Measurements from ENCODE around the gene BTBD9.

DNA sequence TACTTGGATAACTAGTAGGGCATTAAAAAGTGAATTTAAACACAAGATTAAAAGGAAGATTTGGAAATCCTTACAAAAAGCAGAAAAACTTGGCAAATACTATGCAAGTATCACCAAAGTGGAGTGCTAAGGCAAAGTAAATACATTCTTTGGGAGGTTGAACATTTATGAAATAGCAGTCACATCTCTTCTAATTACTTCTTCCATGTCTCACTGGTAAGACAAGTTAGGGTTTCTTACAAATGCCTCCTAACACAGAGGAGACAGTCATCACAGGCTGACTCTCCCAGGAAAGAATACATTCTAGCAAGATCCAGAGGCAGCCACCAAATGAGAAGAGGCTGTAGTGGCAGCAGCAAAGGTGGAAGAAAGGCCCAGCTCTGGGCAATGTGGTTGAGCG lies 298.2 kb downstream of the BTBD9 start:
- TF ChIP-seq CTCF (IDR thresholded peaks at IDR 0.05; ENCODE audit: poor library complexity) (no peak), EZH2 (IDR thresholded peaks at IDR 0.05; ENCODE audit: borderline replicate concordance) (no peak), EZH2phosphoT487 (IDR thresholded peaks at IDR 0.05; ENCODE audit: low read depth, severe bottlenecking, unreplicated experiment) (no peak)

All from hepatocyte (in vitro differentiated cells).